Stimulated activated CD4-positive, alpha-beta T cell treated with anti-CD3 and anti-CD28 coated beads, Interleukin-4, amount 100 ng/mL, for 4 hours (primary cell): Measurements from ENCODE around the gene NELL2.
"Not testable (repeated sequence)": the region's sequence is repeated elsewhere in the genome, so short reads cannot be mapped to it uniquely, and the experiment has no call there.

Experiments used
- DNase-seq, 2 experiments: peaks; one replicate each; pipeline ENCODE4 v3.0.0-alpha.2; 2020

Gene NELL2

GRCh38 chr12:44775901-44776300 is 100.2 kb downstream of the NELL2 start:
- no peak for DNase-seq

DNA sequence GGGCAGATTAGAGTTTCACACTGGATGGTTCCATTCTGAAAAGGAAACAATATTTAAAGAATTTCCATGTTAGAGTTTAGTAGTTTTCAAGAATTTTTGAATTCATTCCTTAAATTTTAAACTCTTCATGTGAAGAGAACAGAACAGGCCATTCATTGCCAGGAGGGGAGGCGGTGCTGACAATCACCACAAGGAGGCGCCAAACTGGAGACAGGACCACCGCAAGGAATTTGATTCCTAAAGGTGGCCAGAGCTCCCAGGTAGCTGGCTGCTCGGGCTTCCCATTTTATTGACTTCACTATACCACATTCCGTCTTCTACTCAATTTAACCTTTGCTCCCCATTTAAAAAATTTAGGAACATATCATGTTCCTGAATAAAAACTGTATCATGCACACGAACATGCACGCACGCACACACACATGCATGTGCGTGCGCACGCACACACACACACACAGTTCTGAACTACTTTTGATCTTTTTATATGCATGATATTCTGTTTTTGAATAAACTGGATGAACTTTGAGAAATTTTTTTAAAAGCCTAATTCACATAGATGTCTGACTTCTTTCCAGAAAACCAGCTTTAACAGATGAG is 101.2 kb downstream of the NELL2 start:
- peak; percentile 27 to 47 for DNase-seq

GRCh38 chr12:44771485-44772021 is 104.6 kb downstream of the NELL2 start:
- no peak for DNase-seq

- no peak for DNase-seq
Observed at GRCh38 chr12:44765796-44766195, 110.3 kb downstream of the NELL2 start.

DNA sequence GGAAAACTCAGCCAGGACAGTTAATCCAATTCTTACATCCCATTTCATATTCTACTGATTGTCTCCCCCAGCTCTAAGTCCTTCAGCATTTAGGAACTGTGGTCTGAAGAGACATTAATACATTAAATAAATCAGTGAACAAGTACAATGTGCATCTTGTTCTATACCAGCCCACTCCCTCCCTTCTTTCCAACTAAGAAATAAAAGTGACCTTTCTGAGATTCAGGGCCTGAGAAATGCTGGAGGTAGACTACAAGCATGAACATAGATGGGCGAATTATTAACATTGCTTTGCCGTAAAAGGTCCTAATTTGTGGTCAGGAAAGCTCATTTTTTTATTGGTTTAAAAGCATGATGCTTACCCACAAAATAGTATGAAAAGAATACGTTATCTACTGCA is 113.1 kb downstream of the NELL2 start:
- DNase-seq = no peak

DNA sequence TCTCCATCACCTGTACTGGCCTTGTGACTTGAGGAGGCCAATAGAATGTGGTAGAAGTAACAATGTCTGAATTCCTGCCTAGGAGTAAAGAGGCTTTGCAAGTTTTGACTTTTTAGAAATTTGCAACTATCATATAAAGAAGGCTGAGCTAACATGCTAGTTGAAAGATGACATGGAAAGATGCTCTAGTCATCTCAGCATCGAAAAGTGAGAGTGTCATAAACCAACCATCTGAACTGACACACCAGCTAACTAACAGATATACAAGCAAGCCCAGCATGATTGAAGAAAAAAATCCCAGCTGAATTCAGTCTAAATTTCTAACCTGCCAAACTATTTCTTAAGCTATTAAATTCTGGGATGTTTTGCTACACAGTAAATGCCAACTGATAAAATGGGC is 116.8 kb downstream of the NELL2 start:
- DNase-seq = no peak

- no peak for DNase-seq
Observed at GRCh38 chr12:44750468-44750867, 125.6 kb downstream of the NELL2 start.

DNA sequence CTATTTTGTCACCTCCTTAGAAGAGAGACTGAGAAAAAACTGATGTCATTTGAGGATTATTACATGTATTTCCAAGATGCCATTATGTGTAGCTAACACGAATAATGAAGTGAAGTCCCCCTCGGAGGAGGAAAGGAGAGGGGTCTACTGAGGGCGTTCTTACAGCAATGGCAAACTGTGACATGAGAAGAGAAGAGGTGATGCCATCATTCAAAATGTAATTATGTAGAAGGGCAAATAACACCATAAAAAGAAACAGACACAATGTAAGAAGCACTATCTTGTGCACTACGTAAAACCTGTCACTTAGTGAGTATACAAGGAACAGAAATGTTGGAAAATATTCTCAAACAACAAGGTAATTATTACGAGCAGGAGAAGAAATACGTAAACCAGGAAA is 126.5 kb downstream of the NELL2 start:
- no peak for DNase-seq

DNA sequence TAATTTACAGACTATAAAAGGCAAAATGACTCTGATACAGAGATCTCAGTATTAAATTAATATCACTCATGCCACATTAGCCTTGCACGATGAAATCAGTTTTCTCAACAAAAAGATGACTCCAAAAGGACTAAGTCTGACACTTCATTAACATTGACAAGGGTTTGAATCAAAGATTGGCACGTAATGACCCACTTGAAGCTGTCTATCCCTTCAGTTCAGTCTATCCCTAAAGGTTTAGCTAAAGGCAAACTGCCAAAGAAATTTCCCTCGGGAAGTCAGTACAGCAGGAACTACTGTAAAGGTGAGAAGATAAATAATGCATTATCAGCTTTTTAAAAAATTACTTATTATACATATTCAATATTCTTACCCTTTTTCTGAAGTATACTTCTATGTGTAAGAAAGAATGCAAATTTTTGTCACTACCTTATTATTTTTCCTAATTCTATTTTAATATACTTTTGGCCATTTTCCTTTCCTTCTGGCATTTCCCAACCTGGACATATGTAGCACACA is 127.1 kb downstream of the NELL2 start:
- DNase-seq = no peak

GRCh38 chr12:44741292-44741980 is 134.7 kb downstream of the NELL2 start:
- DNase-seq = not testable (repeated sequence)

- no peak for DNase-seq
Observed at GRCh38 chr12:44738051-44738450, 138.1 kb downstream of the NELL2 start.

- no peak for DNase-seq
Observed at GRCh38 chr12:44728566-44728965, 147.5 kb downstream of the NELL2 start.

DNA sequence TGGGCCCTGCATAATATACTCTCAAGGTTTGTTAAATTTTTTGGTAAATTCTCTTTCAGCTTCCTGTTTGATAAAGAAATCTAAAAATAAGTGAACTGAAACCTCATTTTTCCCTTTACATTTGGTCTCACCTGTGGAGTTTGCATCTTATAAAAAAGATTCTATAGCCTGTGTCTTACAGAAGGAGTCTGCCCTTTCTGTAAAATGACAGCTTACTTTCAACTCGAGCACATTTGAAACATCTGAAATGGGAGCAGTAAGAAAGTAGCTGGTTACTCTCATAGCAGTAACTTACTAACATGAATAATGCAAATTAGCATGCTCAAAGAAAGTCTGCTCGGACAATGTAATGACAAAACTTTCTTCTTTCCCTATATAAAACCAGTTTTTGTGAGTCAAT is 155.8 kb downstream of the NELL2 start:
- DNase-seq = no peak

DNA sequence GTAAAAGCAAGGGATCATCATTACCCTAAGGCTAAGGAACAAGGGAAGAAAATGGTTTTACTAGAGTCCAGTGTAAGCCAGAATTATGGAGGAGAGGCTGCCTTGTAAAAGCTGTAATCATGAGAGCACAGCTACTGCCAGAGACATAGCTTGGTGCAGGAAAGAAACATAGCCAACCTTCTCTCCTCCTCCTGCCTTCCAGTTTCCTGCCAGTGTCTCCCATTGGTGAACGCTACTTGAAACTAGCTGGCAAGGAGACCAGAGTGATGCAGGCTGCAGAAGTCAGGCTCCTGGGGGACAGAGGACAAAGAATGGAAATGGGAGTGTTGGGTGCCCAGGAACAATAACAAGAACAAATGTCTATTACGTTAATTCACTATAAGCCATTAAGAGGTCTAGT is 158.5 kb downstream of the NELL2 start:
- no peak for DNase-seq

DNA sequence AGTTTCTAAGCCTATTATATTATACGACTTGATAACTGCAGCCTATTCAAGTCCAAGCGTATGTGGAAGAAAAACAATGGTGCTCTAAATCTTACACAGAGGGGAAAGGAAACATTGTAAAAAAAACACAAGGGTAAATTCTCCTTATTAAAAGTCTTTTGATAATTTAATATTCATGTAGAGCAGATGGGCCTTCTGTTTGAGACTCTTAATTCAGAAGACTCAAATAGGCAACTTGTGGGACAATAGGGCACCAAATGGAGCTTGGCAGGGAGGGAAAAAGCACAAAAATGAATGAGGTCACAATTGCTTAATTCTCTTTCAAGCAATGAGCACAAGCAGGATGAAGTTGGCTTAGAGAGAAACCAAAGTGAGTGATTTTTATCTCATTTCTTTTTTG is 159.4 kb downstream of the NELL2 start:
- DNase-seq = no peak

DNA sequence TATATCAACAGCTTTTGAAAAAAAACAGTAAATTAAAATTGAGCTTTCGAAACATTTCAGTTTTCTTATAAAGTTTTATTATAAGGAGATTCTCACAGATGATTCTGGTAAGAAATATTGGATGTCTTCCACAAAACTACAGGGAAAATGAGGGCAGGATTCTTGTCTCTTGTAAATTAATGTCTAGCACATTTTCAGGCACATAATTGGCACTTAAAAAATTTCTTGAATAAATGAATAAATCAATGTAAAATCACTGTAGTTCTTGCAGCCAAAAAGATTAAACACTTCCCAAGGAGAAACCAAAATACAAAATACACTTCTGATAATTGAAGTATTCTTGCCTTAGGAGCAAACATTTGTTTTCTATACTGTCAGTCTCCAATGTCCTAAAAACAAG is 164.4 kb downstream of the NELL2 start:
- no peak for DNase-seq

- DNase-seq = no peak
Observed at GRCh38 chr12:44709166-44709565, 166.9 kb downstream of the NELL2 start.

GRCh38 chr12:44708218-44708617 is 167.9 kb downstream of the NELL2 start:
- no peak for DNase-seq

DNA sequence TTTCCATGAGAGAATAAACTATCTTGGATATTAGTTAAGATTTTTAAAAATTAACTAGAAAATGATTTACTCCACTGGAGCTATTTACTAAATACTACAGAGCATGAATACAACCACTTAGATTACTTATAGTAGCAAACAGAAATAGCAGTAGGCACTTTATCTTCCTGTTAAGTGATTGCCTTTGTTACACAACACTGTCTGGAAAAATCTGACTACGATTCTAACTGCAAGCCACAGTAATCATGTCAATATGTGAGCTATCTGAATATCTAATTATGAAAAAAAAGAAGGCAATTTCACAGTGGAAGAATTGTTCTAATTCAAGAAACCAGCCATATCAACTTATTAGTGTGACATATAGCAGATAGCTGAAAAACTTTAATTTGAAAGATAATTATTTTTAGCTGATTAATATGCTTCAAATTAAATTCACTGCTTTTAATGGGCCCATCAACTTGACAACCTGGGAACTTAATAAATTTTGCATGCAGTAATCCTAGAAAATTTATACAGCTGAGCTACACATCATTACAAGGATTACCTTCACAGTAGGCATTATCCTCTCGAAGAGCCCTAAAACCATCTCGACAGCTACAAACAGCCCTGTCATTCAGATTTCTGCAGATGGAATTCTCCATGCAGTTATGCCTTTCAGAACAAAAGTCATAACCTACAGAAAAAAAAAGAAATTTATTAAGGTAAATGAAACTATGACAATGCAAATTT is 172.8 kb downstream of the NELL2 start:
- no peak for DNase-seq

GRCh38 chr12:44697511-44697910 is 178.6 kb downstream of the NELL2 start:
- DNase-seq = no peak

GRCh38 chr12:44696542-44696941 is 179.6 kb downstream of the NELL2 start:
- DNase-seq = no peak

GRCh38 chr12:44694017-44694416 is 182.1 kb downstream of the NELL2 start:
- no peak for DNase-seq

DNA sequence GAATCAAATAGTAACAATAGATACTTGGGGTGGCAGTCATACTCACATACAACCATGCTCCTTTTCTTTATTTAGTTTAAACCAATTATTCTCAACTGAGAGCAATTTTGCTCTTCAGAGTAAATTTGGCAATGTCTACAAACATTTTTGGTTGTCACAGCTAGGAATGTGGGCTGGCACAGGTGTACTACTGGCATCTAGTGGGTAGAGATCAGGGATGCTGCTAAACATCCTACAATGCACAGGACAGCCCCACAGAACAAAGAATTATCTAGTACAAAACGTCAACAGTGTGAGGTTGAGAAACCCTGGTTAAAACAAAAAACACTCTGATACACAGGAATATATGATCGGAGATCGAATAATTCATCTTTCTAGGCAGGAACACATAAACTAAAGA is 186.5 kb downstream of the NELL2 start:
- DNase-seq = no peak
